Measurements from ENCODE around the gene FAM163B.

Gene FAM163B

DNA sequence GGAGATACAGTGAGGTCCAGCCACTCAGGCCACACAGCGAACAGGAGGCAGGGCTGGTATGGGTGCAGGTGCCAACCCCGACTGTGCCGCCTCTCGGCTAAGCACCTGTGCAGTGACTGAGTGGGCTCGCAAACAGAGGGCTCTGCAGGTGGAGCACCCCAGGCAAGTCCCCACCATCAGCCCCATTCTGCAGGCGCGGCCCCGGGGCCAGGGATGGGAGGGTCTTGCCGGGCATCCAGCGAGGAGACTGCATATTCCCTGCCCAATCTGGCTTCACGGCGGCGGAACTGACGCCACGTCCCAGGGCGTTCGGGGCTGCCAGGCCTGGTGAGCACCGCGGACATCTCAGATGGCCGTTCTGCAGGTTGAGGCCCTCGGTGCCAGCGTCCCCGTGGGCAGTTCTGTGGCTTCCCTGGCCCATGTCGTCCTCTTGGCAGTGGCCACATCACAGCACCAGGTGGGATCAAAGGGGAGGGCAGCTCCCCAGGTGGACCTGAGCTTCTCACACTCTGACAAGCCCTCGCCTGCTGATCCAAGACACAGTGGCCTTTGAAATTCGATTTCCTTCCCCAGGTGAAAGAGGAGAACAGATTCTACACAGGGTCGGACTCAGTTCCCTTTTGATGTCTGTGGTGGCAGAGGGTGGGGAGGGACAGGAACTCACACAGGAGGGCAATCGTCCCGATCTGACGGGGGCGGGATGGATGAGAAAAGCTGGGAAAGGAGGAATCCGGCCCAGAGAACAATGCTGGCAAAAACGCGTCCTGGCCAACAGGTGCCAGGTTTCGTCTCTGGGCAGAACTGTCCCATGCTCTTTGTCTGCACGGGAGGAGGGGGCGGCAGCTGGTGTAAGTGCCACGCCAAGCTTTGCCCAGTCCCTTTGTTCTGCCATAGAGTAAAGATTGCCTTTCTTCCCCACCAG is 45.8 kb upstream of the FAM163B start:
- no peak overlapping the region for H2BK5ac ChIP-seq (ENCODE audit: low read depth, low read length, poor library complexity)
- no peak overlapping the region for H3K4me3 ChIP-seq (ENCODE audit: low read depth, low read length)
- no peak overlapping the region for H2AFZ ChIP-seq (ENCODE audit: insufficient read depth, low read length, poor library complexity)
- no peak overlapping the region for H2BK12ac ChIP-seq (ENCODE audit: low read length)
- H3K27ac ChIP-seq (ENCODE audit: low read depth, low read length), result no peak overlapping the region
- no peak overlapping the region for H3K4ac ChIP-seq (ENCODE audit: low read depth, low read length)
- H3K4me2 ChIP-seq (ENCODE audit: low read length), result no peak overlapping the region
- H4K91ac ChIP-seq (ENCODE audit: low read depth, low read length), result no peak overlapping the region
- no peak overlapping the region for H3K23ac ChIP-seq (ENCODE audit: low read length)
- H3K4me1 ChIP-seq (ENCODE audit: control insufficient read depth in 1 of 2, insufficient read depth in 2 of 2, low read length in 2 of 2), result peaks cover 0 to 4% of the 10 kb centered on the region in 2 experiments
- H4K8ac ChIP-seq (ENCODE audit: low read depth, low read length), result no peak overlapping the region
- H3K9ac ChIP-seq (ENCODE audit: low read length), result no peak overlapping the region
- no peaks in the 10 kb centered on the region for H3K79me2 ChIP-seq (ENCODE audit: control insufficient read depth, insufficient read depth, low read length, poor library complexity)
- DNase-seq, result no peak
- no peak overlapping the region for H3K14ac ChIP-seq (ENCODE audit: low read length)
- peaks cover 2% of the 10 kb centered on the region for H3K9me3 ChIP-seq (ENCODE audit: insufficient read depth, low read depth, low read length)
- WGBS (ENCODE audit: extremely low coverage, insufficient coverage, insufficient read length), result no CpG with 5 or more reads among the region's 38 CpGs
- no peak overlapping the region for H2AK5ac ChIP-seq (ENCODE audit: low read length)
- peaks cover 3% of the 10 kb centered on the region for H3K27me3 ChIP-seq (ENCODE audit: insufficient read depth, low read length)
- H3K18ac ChIP-seq (ENCODE audit: low read length), result no peak overlapping the region
- H4K12ac ChIP-seq (ENCODE audit: low read depth, low read length), result no peak overlapping the region
- no peak overlapping the region for H2BK120ac ChIP-seq (ENCODE audit: insufficient read depth, low read length, poor library complexity)
- H3K36me3 ChIP-seq (ENCODE audit: control insufficient read depth in 1 of 2, insufficient read depth in 2 of 2, low read length in 2 of 2), result no peaks in the 10 kb centered on the region
- H3K79me1 ChIP-seq (ENCODE audit: low read length), result no peaks in the 10 kb centered on the region

- H3K4ac ChIP-seq (ENCODE audit: low read depth, low read length), result no peak overlapping the region
- H3K23ac ChIP-seq (ENCODE audit: low read length), result no peak overlapping the region
- H4K12ac ChIP-seq (ENCODE audit: low read depth, low read length), result no peak overlapping the region
- no peak overlapping the region for H3K4me2 ChIP-seq (ENCODE audit: low read length)
- H2BK12ac ChIP-seq (ENCODE audit: low read length), result no peak overlapping the region
- no peak overlapping the region for H3K14ac ChIP-seq (ENCODE audit: low read length)
- H2BK5ac ChIP-seq (ENCODE audit: low read depth, low read length, poor library complexity), result no peak overlapping the region
- no peak overlapping the region for H2AK5ac ChIP-seq (ENCODE audit: low read length)
- H3K18ac ChIP-seq (ENCODE audit: low read length), result no peak overlapping the region
- no peak overlapping the region for H3K9ac ChIP-seq (ENCODE audit: low read length)
- H3K36me3 ChIP-seq (ENCODE audit: control insufficient read depth in 1 of 2, insufficient read depth in 2 of 2, low read length in 2 of 2), result no peaks in the 10 kb centered on the region
- DNase-seq, result no peak
- H3K79me2 ChIP-seq (ENCODE audit: control insufficient read depth, insufficient read depth, low read length, poor library complexity), result no peaks in the 10 kb centered on the region
- H3K4me3 ChIP-seq (ENCODE audit: low read depth, low read length), result no peak overlapping the region
- H3K79me1 ChIP-seq (ENCODE audit: low read length), result no peaks in the 10 kb centered on the region
- WGBS (ENCODE audit: extremely low coverage, insufficient coverage, insufficient read length), result no CpG with 5 or more reads among the region's 9 CpGs
- H2AFZ ChIP-seq (ENCODE audit: insufficient read depth, low read length, poor library complexity), result no peak overlapping the region
- peaks cover 0 to 2% of the 10 kb centered on the region in 2 experiments for H3K4me1 ChIP-seq (ENCODE audit: control insufficient read depth in 1 of 2, insufficient read depth in 2 of 2, low read length in 2 of 2)
- peaks cover 2% of the 10 kb centered on the region for H3K9me3 ChIP-seq (ENCODE audit: insufficient read depth, low read depth, low read length)
- no peak overlapping the region for H4K91ac ChIP-seq (ENCODE audit: low read depth, low read length)
- H2BK120ac ChIP-seq (ENCODE audit: insufficient read depth, low read length, poor library complexity), result no peak overlapping the region
- no peak overlapping the region for H3K27ac ChIP-seq (ENCODE audit: low read depth, low read length)
- H4K8ac ChIP-seq (ENCODE audit: low read depth, low read length), result no peak overlapping the region
- H3K27me3 ChIP-seq (ENCODE audit: insufficient read depth, low read length), result no peaks in the 10 kb centered on the region
Measured at GRCh38 chr9:133653638-133654037, 44.4 kb upstream of the FAM163B start.

- H3K4me2 ChIP-seq (ENCODE audit: low read length), result no peak overlapping the region
- WGBS (ENCODE audit: extremely low coverage, insufficient coverage, insufficient read length), result no CpG with 5 or more reads among the region's 12 CpGs
Measured at GRCh38 chr9:133650026-133650425, 40.8 kb upstream of the FAM163B start.

DNA sequence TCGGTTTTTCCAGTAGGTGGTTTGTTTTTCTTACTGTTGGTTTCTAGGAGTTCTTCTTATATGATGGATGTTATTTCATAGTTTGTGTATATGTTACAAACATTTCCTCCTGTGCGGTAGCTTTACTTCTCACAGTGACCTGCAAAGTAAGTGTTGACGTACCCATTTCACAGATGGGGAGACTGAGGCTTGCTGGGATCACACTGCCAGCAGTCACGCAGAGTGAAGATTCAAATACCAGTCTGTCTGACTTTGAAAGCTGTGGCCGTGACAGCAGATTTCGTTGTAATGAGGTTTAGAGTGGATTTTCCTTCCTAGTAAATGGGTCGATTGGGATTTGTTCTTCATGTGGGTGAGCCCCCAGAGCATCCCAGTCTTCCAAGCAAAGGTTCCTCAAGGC is 40.0 kb upstream of the FAM163B start:
- no peak overlapping the region for H3K4me3 ChIP-seq (ENCODE audit: low read depth, low read length)
- H3K14ac ChIP-seq (ENCODE audit: low read length), result no peak overlapping the region
- no peak overlapping the region for H2BK12ac ChIP-seq (ENCODE audit: low read length)
- H4K12ac ChIP-seq (ENCODE audit: low read depth, low read length), result no peak overlapping the region
- peaks cover 4% of the 10 kb centered on the region for H3K9me3 ChIP-seq (ENCODE audit: insufficient read depth, low read depth, low read length)
- H2BK120ac ChIP-seq (ENCODE audit: insufficient read depth, low read length, poor library complexity), result no peak overlapping the region
- H3K18ac ChIP-seq (ENCODE audit: low read length), result no peak overlapping the region
- no peaks in the 10 kb centered on the region for H3K36me3 ChIP-seq (ENCODE audit: control insufficient read depth in 1 of 2, insufficient read depth in 2 of 2, low read length in 2 of 2)
- no peak overlapping the region for H3K23ac ChIP-seq (ENCODE audit: low read length)
- H4K8ac ChIP-seq (ENCODE audit: low read depth, low read length), result no peak overlapping the region
- H3K79me2 ChIP-seq (ENCODE audit: control insufficient read depth, insufficient read depth, low read length, poor library complexity), result no peaks in the 10 kb centered on the region
- H2BK5ac ChIP-seq (ENCODE audit: low read depth, low read length, poor library complexity), result no peak overlapping the region
- no peaks in the 10 kb centered on the region for H3K79me1 ChIP-seq (ENCODE audit: low read length)
- H3K4ac ChIP-seq (ENCODE audit: low read depth, low read length), result no peak overlapping the region
- H3K4me1 ChIP-seq (ENCODE audit: control insufficient read depth in 1 of 2, insufficient read depth in 2 of 2, low read length in 2 of 2), result no peaks in the 10 kb centered on the region
- no peak overlapping the region for H3K9ac ChIP-seq (ENCODE audit: low read length)
- WGBS (ENCODE audit: extremely low coverage, insufficient coverage, insufficient read length), result no CpG with 5 or more reads among the region's 7 CpGs
- H2AK5ac ChIP-seq (ENCODE audit: low read length), result no peak overlapping the region
- DNase-seq, result no peak
- no peak overlapping the region for H3K4me2 ChIP-seq (ENCODE audit: low read length)
- H2AFZ ChIP-seq (ENCODE audit: insufficient read depth, low read length, poor library complexity), result no peak overlapping the region
- H3K27me3 ChIP-seq (ENCODE audit: insufficient read depth, low read length), result no peaks in the 10 kb centered on the region
- H4K91ac ChIP-seq (ENCODE audit: low read depth, low read length), result no peak overlapping the region
- H3K27ac ChIP-seq (ENCODE audit: low read depth, low read length), result no peak overlapping the region

More at GRCh38 chr9:133650026-133650425, 40.8 kb upstream of the FAM163B start:
- Histone ChIP-seq H2AFZ (ENCODE audit: insufficient read depth, low read length, poor library complexity) (no peak overlapping the region), H4K91ac (ENCODE audit: low read depth, low read length) (no peak overlapping the region), H3K9me3 (ENCODE audit: insufficient read depth, low read depth, low read length) (peaks cover 4% of the 10 kb centered on the region), H3K27ac (ENCODE audit: low read depth, low read length) (no peak overlapping the region), H3K79me2 (ENCODE audit: control insufficient read depth, insufficient read depth, low read length, poor library complexity) (no peaks in the 10 kb centered on the region), H3K14ac (ENCODE audit: low read length) (no peak overlapping the region), H3K27me3 (ENCODE audit: insufficient read depth, low read length) (no peaks in the 10 kb centered on the region), H3K36me3 (ENCODE audit: control insufficient read depth in 1 of 2, insufficient read depth in 2 of 2, low read length in 2 of 2) (no peaks in the 10 kb centered on the region), H2AK5ac (ENCODE audit: low read length) (no peak overlapping the region), H2BK12ac (ENCODE audit: low read length) (no peak overlapping the region), H3K4ac (ENCODE audit: low read depth, low read length) (no peak overlapping the region), H2BK120ac (ENCODE audit: insufficient read depth, low read length, poor library complexity) (no peak overlapping the region), H2BK5ac (ENCODE audit: low read depth, low read length, poor library complexity) (no peak overlapping the region), H3K79me1 (ENCODE audit: low read length) (no peaks in the 10 kb centered on the region), H3K4me1 (ENCODE audit: control insufficient read depth in 1 of 2, insufficient read depth in 2 of 2, low read length in 2 of 2) (no peaks in the 10 kb centered on the region), H4K12ac (ENCODE audit: low read depth, low read length) (no peak overlapping the region), H4K8ac (ENCODE audit: low read depth, low read length) (no peak overlapping the region), H3K4me3 (ENCODE audit: low read depth, low read length) (no peak overlapping the region), H3K18ac (ENCODE audit: low read length) (no peak overlapping the region), H3K9ac (ENCODE audit: low read length) (no peak overlapping the region), H3K23ac (ENCODE audit: low read length) (no peak overlapping the region)
- no peak for DNase-seq

Measured in trophoblast cell (in vitro differentiated cells and primary cell).